Measurements from ENCODE around the gene LHPP.
A peak's percentile ranks its signal among the peaks of the same experiment; 100 is the strongest.

LHPP gene, protein sequence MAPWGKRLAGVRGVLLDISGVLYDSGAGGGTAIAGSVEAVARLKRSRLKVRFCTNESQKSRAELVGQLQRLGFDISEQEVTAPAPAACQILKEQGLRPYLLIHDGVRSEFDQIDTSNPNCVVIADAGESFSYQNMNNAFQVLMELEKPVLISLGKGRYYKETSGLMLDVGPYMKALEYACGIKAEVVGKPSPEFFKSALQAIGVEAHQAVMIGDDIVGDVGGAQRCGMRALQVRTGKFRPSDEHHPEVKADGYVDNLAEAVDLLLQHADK

DNA sequence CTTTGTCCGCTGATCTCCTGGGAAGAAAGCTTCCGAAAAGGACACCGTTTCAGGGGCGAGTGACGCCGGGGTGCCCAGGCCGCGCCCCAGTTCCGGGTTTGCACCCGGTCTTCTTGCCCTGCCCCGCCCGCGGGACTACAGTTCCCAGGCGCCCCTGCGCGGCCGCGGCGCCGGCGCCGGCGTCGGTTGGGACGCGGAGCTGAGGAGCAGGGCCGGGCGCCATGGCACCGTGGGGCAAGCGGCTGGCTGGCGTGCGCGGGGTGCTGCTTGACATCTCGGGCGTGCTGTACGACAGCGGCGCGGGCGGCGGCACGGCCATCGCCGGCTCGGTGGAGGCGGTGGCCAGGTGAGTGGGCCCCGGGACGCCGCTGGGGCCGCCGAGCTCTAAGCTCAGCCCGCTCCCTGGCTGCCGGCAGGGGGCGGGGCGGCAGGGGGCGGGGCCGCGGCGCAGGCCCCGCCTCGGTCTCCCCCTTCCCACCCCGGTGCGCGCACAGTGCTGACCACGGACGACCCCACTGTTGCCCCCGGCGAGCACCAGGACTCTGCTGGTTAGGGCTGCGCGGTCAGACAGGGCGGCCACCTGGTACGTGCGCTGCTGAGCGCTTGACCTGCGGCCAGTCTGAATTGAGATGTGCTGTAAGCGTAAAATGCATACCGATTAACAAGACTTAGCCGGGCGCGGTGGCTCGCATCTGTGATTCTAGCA is at the start of gene LHPP:
Gene LHPP, plus strand, starts transcription at position 182 of the 706 bp plus-strand sequence. Its CDS starts 40 bp downstream, at position 222.
- H3K4me3 ChIP-seq (ENCODE audit: low read depth, low read length) = peak within 1 kb of the TSS; percentile 74
- TF ChIP-seq, protein P1, sequence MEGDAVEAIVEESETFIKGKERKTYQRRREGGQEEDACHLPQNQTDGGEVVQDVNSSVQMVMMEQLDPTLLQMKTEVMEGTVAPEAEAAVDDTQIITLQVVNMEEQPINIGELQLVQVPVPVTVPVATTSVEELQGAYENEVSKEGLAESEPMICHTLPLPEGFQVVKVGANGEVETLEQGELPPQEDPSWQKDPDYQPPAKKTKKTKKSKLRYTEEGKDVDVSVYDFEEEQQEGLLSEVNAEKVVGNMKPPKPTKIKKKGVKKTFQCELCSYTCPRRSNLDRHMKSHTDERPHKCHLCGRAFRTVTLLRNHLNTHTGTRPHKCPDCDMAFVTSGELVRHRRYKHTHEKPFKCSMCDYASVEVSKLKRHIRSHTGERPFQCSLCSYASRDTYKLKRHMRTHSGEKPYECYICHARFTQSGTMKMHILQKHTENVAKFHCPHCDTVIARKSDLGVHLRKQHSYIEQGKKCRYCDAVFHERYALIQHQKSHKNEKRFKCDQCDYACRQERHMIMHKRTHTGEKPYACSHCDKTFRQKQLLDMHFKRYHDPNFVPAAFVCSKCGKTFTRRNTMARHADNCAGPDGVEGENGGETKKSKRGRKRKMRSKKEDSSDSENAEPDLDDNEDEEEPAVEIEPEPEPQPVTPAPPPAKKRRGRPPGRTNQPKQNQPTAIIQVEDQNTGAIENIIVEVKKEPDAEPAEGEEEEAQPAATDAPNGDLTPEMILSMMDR (IDR thresholded peaks at IDR 0.05; ENCODE audit: low read depth, low read length) = no peak
- TF ChIP-seq POLR2A (IDR thresholded peaks at IDR 0.05; ENCODE audit: extremely low read depth, insufficient read length) = peak; percentile 55
- peak; percentile 58; the same call in 1 of the 2 replicates for TF ChIP-seq MYC (IDR thresholded peaks at IDR 0.05; ENCODE audit: low read depth, low read length)
- TF ChIP-seq, protein P2, sequence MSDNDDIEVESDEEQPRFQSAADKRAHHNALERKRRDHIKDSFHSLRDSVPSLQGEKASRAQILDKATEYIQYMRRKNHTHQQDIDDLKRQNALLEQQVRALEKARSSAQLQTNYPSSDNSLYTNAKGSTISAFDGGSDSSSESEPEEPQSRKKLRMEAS (IDR thresholded peaks at IDR 0.05; ENCODE audit: low read depth, low read length) = peak; percentile 20; the same call in 1 of the 2 replicates
- peak; percentile 91 for DNase-seq (ENCODE audit: low read depth)

DNA sequence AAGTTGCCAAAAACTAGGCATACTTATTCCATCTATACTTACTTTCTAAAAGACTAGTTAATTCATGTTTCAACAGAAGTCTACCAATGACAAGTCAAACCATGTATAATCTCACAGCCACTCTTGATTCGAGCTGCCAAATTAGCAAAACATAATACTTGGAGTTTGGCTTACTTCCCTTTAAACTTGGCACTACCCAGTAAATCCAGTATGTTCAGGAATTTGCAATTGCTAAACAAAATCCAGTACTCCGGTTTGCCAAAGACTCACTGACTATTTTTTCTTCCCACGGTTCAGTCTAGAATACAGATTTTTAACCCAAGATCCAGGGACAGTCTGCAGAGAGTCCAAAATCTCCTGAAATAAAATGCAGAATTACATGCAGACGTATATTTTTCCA is 47.5 kb upstream of the LHPP start:
- no peak for DNase-seq (ENCODE audit: low read depth)
- no peak for TF ChIP-seq POLR2A (IDR thresholded peaks at IDR 0.05; ENCODE audit: extremely low read depth, insufficient read length)
- TF ChIP-seq, protein P1 (IDR thresholded peaks at IDR 0.05; ENCODE audit: low read depth, low read length) = no peak
- TF ChIP-seq, protein P2 (IDR thresholded peaks at IDR 0.05; ENCODE audit: low read depth, low read length) = no peak
- TF ChIP-seq MYC (IDR thresholded peaks at IDR 0.05; ENCODE audit: low read depth, low read length) = no peak
- H3K4me3 ChIP-seq (ENCODE audit: low read depth, low read length) = no peak overlapping the region

DNA sequence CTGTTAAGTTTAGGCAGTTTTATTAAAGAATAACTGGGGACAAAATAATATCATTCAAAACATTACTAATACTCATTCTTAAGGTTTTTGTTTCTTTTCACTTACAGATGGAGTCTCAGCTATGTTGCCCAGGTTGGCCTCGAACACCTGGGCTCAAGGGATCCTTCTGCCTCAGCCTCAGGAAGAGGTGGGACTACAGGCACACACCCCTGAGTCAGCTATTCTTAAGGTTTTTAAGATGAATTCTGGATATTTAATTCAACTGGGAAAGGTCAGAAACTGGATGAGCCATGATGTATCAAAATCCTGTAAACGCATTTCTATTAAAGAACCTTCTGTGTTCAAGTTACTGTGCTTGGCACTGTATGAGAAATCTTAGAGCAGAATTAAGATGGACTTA is 46.4 kb upstream of the LHPP start:
- TF ChIP-seq, protein P2 (IDR thresholded peaks at IDR 0.05; ENCODE audit: low read depth, low read length) = no peak
- TF ChIP-seq, protein P1 (IDR thresholded peaks at IDR 0.05; ENCODE audit: low read depth, low read length) = no peak
- TF ChIP-seq MYC (IDR thresholded peaks at IDR 0.05; ENCODE audit: low read depth, low read length) (no peak), POLR2A (IDR thresholded peaks at IDR 0.05; ENCODE audit: extremely low read depth, insufficient read length) (no peak)
- no peak for DNase-seq (ENCODE audit: low read depth)

DNA sequence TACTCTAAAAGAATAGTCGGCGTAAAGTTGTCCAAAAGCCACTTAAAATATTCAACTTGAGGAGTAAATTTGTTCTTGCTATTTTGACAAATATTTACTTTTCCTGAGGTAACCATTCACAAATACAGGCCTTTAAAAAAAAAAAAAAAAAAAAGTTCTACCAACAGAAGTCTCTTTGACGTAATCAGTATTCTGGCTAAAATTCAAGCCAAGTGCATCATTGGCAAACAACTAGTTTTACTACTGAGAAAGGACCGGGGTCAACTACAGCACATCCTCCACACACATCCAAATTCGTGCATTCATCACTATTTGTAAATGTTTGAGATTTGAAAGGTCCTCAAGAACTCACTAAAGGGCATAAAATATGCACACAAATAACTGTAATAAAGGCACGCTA is 44.9 kb upstream of the LHPP start:
- DNase-seq (ENCODE audit: low read depth) = no peak
- H3K4me3 ChIP-seq (ENCODE audit: low read depth, low read length) = no peak overlapping the region
- no peak for TF ChIP-seq POLR2A (IDR thresholded peaks at IDR 0.05; ENCODE audit: extremely low read depth, insufficient read length)
- TF ChIP-seq, protein P1 (IDR thresholded peaks at IDR 0.05; ENCODE audit: low read depth, low read length) = no peak
- TF ChIP-seq, protein P2 (IDR thresholded peaks at IDR 0.05; ENCODE audit: low read depth, low read length) = no peak
- TF ChIP-seq MYC (IDR thresholded peaks at IDR 0.05; ENCODE audit: low read depth, low read length) = no peak

More for the DNA sequence above, 46.4 kb upstream of the LHPP start:
- H3K4me3 ChIP-seq (ENCODE audit: low read depth, low read length) = no peak overlapping the region

DNA sequence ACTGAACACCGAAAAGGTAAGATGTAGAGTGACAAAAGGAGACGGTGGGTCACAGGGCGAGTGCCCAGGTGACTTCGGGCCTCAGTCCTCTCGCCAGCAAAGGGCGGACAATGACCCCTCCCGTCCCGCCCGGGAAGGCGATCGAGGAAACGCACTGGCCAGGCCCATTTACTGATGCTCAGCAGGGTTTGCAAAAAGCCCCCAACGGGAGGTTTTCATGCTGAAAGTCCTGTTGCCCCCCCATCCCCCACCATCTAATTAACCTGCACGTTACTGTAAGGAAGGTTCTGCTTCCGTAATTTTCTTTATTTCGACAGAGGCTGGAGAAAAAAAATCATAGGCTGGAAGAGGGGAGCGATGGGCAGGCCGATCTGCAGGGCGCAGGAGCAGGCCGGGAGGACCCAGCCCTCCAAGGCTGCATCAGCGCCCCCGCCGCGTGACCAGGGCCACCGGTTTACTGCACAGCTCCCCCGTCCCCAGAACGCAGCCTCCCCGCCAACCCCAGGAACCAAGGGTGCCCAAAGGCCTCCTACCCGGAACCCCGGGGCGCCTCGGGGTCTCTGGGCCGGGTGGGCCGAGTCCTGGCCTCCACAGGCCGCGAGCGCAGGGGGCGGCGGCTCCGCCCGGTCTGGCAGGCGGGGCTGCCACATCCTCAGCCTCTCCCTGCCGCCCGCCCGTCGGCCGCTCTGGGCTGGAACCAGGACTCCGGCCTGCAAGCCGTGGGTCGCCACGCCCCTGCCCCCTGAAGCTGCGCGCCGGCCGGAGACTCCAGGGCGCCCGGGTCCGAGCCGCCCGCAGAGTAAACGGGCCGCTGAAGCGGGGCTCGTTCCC is 43.5 kb upstream of the LHPP start:
- DNase-seq (ENCODE audit: low read depth) = peak; percentile 33
- peak overlapping the region; percentile 16 for H3K4me3 ChIP-seq (ENCODE audit: low read depth, low read length)
- TF ChIP-seq, protein P1 (IDR thresholded peaks at IDR 0.05; ENCODE audit: low read depth, low read length) = no peak
- no peak for TF ChIP-seq MYC (IDR thresholded peaks at IDR 0.05; ENCODE audit: low read depth, low read length)
- TF ChIP-seq, protein P2 (IDR thresholded peaks at IDR 0.05; ENCODE audit: low read depth, low read length) = no peak
- TF ChIP-seq POLR2A (IDR thresholded peaks at IDR 0.05; ENCODE audit: extremely low read depth, insufficient read length) = no peak

Data from NB4 (cell line).